Effector memory CD4-positive, alpha-beta T cell (primary cell): ENCODE data around the gene MEIKIN.

Experiments
- DNase-seq, 3 donors: peaks; one replicate each; pipeline ENCODE4 v3.0.0-alpha.2; 2020
- H3K27ac ChIP-seq: 2 replicates; pipeline ENCODE4 v1.7.0; 2013; ENCODE audit warnings: mild to moderate bottlenecking, low read length, moderate library complexity; ENCODE audit not compliant: insufficient read depth, poor library complexity, severe bottlenecking
- H3K27me3 ChIP-seq: replicated peaks from 2 replicates; pipeline ENCODE4 v1.7.0; 2013; ENCODE audit warnings: mild to moderate bottlenecking, low read length; ENCODE audit not compliant: insufficient read depth, control insufficient read depth, poor library complexity, severe bottlenecking
- H3K36me3 ChIP-seq: 2 replicates; pipeline ENCODE4 v1.7.0; 2013; ENCODE audit warnings: mild to moderate bottlenecking, low read length, moderate library complexity; ENCODE audit not compliant: control insufficient read depth, insufficient read depth
- H3K4me1 ChIP-seq: 2 replicates; pipeline ENCODE4 v1.7.0; 2013; ENCODE audit warnings: low read length, mild to moderate bottlenecking; ENCODE audit not compliant: control insufficient read depth, insufficient read depth, poor library complexity, severe bottlenecking
- H3K4me3 ChIP-seq: 2 replicates; pipeline ENCODE4 v1.7.0; 2013; ENCODE audit warnings: low read length, low read depth, mild to moderate bottlenecking; ENCODE audit not compliant: insufficient read depth, poor library complexity, severe bottlenecking
- H3K9me3 ChIP-seq: 2 replicates; pipeline ENCODE4 v1.7.0; 2013; ENCODE audit warnings: mild to moderate bottlenecking, low read length, moderate library complexity; ENCODE audit not compliant: control insufficient read depth

The MEIKIN gene

DNA sequence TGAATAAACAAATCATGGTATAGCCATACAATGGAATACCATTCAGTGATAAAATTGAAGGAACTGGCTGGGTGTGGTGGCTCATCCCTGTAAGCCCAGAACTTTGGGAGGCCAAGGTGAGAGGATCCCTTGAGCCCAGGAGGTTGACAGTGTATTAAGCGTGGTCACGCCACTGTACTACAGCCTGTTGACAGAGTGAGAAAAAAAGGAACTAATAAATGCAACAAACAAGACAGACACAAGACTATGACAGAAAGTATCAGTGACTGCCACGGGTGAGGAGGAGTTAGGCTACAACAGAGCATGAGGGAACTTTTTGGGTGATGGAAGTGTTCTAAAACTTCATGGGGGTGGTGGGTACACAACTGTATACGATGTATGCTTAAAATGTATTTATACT is 150.9 kb downstream of the MEIKIN start:
- Histone ChIP-seq H3K27me3 (no peaks in the 10 kb centered on the region), H3K4me3 (no peak overlapping the region), H3K36me3 (no peaks in the 10 kb centered on the region), H3K4me1 (peaks cover 10% of the 10 kb centered on the region), H3K9me3 (no peaks in the 10 kb centered on the region), H3K27ac (no peak overlapping the region)
- no peak for DNase-seq

DNA sequence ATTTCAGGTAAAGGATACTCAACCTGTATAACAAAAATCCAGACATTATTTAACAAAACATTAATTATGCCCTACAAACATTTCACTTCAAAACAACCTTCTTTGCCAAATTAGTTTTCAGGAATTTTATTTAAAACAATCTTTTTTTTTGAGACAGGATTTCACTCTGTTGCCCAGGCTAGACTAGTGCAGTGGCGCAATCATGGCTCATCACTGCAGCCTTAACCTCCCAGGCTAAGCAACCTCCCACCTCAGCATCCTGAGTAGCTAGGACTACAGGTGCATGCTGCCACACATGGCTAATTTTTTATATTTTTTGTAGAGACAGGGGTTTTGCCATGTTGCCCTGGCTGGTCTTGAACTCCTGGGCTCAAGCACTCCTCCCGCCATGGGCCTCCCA is 152.6 kb downstream of the MEIKIN start:
- no peak for DNase-seq
- H3K4me3 ChIP-seq: no peak overlapping the region
- H3K36me3 ChIP-seq: no peaks in the 10 kb centered on the region
- H3K9me3 ChIP-seq: no peaks in the 10 kb centered on the region
- no peaks in the 10 kb centered on the region for H3K27me3 ChIP-seq
- peaks cover 12% of the 10 kb centered on the region for H3K4me1 ChIP-seq
- no peak overlapping the region for H3K27ac ChIP-seq

DNA sequence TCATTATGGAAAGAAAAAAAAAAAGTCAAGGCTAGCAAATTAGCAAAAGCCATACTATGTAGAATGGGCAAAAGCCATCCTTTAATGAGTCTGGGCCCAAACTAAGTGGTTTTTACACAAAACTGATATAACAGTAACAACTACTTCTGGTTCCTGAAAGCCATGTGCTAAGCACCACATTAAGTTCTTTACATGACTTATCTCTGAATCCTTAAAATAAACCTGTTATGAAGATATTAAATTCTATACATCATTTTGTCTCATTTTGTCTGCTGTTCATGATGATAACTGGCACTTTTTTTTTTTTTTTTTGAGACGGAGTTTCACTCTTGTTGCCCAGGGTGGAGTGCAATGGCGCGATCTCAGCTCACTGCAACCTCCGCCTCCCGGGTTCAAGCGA is 153.6 kb downstream of the MEIKIN start:
- Histone ChIP-seq H3K27ac (no peak overlapping the region), H3K4me1 (peaks cover 8% of the 10 kb centered on the region), H3K4me3 (no peak overlapping the region), H3K36me3 (no peaks in the 10 kb centered on the region), H3K27me3 (no peaks in the 10 kb centered on the region), H3K9me3 (no peaks in the 10 kb centered on the region)
- no peak for DNase-seq

DNA sequence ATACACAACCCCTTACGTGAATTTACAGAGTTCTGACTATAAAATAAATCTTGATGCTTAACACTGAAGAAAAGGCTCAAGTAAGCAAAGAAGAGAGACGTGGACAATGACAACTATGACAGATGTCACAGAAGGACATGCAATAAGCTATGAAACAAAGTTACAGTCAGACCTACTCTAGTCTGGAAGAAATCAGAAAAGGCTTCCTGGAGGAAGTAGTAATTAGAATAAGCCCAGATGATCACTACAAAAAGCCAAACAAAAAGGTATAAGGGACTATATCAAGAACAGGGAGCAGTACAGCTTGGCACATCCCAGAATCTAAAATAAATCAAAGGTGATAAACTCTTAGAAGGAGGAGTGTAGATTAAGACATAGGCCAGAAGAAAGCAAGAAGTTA is 154.9 kb downstream of the MEIKIN start:
- no peak overlapping the region for H3K27ac ChIP-seq
- H3K4me3 ChIP-seq: no peak overlapping the region

DNA sequence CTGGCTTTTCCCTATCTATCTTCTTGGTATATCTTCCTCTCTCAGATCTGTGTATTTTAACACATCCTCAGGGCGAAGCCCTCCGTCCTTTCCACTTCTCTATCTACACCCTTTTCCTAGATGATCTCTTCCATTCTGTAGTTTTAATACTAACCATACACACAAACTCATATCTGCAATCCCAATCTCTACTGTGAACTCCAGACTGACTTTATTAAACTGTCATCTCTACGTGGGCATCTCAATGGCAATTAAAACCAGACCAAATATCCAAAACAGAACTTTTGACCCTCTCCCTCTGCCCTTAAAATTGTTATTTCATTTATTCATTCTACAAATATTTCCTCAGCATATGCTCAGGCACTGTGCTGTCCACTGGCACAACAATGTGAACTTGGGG is 155.7 kb downstream of the MEIKIN start:
- Histone ChIP-seq H3K27ac (no peak overlapping the region), H3K9me3 (no peaks in the 10 kb centered on the region), H3K27me3 (no peaks in the 10 kb centered on the region), H3K36me3 (no peaks in the 10 kb centered on the region), H3K4me1 (peaks cover 3% of the 10 kb centered on the region), H3K4me3 (no peak overlapping the region)
- no peak for DNase-seq

More for the DNA sequence above, 154.9 kb downstream of the MEIKIN start:
- Histone ChIP-seq H3K9me3 (no peaks in the 10 kb centered on the region), H3K4me1 (peaks cover 4% of the 10 kb centered on the region), H3K36me3 (no peaks in the 10 kb centered on the region), H3K27me3 (no peaks in the 10 kb centered on the region)
- DNase-seq: no peak

DNA sequence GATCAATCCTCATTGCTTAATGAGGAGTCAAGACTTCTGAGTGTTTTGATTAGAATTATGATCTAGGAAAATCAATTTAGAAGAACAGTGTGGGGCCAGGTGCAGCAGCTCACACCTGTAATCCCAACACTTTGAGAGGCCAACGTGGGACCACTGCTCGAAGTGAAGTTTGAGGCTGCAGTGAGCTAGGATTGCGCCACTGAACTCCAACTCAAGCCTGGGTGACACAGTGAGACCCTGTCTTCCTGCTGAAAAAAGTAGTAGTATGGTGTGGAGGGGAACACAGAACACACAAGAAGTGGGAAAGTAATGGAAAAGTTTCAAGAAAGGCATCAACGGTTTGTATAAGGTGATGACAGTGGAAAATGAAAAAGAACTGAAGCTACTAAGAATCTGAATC is 157.7 kb downstream of the MEIKIN start:
- no peak for DNase-seq
- no peaks in the 10 kb centered on the region for H3K36me3 ChIP-seq
- H3K9me3 ChIP-seq: no peaks in the 10 kb centered on the region
- H3K4me1 ChIP-seq: peaks cover 3% of the 10 kb centered on the region
- H3K4me3 ChIP-seq: no peak overlapping the region
- no peak overlapping the region for H3K27ac ChIP-seq
- H3K27me3 ChIP-seq: no peaks in the 10 kb centered on the region

DNA sequence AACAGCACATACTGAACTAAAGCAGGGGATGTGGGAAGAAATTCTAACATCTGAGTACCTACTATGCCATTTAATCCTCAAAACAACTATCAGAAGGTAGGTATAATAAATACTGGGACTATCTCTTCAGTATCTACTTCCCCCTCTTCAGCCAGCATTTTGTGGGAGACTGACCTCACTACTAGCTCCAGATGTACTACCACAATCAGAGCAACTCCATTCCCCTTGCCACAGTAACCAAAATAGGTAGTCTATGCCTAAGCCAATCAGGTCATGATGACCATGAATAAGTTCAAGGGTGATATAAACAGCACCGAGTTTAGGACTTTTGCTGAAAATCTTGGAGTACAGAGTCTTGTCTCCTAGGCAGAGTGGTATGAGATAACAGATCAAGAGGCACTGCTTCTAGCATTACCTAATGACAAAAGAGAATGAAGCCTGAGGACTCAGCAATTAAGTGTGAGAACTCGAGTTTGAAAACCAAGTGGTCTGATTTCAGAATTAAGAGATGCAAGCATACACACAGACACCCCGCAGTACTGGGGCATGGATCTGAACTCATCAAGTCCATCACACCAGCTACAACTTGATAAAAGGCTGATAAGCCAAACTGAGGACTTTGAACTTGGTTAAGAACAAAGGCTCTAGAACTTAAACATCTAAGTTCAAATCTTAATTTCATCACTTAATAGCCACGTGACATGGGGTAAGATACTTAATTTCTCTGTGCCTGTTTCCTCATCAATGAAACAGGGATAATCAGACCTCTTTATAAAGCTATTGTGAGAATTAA is 158.4 kb downstream of the MEIKIN start:
- H3K27me3 ChIP-seq: no peaks in the 10 kb centered on the region
- DNase-seq: no peak
- no peak overlapping the region for H3K4me3 ChIP-seq
- no peak overlapping the region for H3K27ac ChIP-seq
- H3K36me3 ChIP-seq: no peaks in the 10 kb centered on the region
- no peaks in the 10 kb centered on the region for H3K9me3 ChIP-seq
- H3K4me1 ChIP-seq: peaks cover 3% of the 10 kb centered on the region

DNA sequence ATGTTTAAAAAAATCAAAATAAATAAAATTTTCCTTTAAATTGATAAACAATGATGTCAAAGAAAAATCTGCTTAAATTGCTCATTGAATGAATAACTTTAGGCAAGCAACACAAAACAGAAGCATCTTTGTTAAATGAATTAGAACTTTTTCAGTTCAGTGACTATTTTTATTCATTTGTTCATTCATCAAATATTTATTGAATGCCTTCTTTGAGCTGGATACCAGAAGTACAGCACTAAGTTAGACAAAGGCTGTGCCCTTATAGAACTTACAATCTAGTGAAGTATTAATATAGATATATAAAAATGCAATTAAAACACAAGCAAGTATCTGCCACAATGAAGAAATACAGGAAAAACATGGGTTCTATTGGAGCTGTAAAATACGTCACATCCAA is 159.4 kb downstream of the MEIKIN start:
- no peaks in the 10 kb centered on the region for H3K9me3 ChIP-seq
- DNase-seq: no peak
- no peaks in the 10 kb centered on the region for H3K27me3 ChIP-seq
- no peaks in the 10 kb centered on the region for H3K36me3 ChIP-seq
- H3K27ac ChIP-seq: no peak overlapping the region
- H3K4me1 ChIP-seq: peaks cover 3% of the 10 kb centered on the region
- H3K4me3 ChIP-seq: no peak overlapping the region

DNA sequence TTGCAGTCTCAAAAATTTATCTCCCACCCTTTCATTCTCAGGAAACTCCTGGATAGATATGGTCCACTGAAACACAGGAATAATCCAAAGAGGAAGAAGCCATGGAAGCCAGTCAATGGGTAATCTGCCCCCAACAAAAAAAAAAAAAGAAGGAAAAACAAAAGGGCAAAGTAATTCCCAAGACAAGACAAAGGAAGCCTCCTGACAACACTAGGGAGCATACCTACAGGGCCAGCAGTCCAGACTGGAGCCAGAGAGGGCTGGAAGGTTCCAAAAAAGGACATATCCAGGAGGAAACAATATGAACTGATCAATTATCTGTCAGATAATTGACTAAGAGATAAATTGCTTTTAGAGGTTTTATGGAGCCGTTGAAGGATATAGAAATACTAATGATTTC is 161.6 kb downstream of the MEIKIN start:
- H3K4me3 ChIP-seq: no peak overlapping the region
- H3K27me3 ChIP-seq: no peaks in the 10 kb centered on the region
- H3K36me3 ChIP-seq: no peaks in the 10 kb centered on the region
- H3K4me1 ChIP-seq: peaks cover 3% of the 10 kb centered on the region
- no peak overlapping the region for H3K27ac ChIP-seq
- H3K9me3 ChIP-seq: no peaks in the 10 kb centered on the region
- DNase-seq: no peak

DNA sequence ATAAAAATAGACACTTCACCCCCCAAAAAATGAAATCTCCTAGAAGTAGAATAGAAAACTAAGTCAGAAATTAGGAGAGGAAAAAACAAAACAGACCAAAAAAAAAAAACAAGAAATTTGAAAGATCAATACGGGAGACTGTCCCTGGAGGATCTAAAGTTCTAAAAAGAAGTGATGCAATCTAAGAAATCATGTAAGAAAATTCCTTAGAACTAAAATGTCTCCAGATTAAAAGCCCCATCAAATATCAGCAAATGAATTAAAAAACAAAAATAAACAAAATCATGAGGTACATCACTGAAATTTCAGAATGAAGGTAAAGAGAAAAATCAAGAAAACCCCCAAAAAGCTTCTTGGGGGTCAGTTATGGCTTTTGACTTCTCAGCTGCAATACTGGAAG is 162.1 kb downstream of the MEIKIN start:
- no peak overlapping the region for H3K27ac ChIP-seq
- H3K4me1 ChIP-seq: peaks cover 3% of the 10 kb centered on the region
- no peak for DNase-seq

More for the DNA sequence above, 162.1 kb downstream of the MEIKIN start:
- no peak overlapping the region for H3K4me3 ChIP-seq
- H3K27me3 ChIP-seq: no peaks in the 10 kb centered on the region
- no peaks in the 10 kb centered on the region for H3K9me3 ChIP-seq
- H3K36me3 ChIP-seq: no peaks in the 10 kb centered on the region
